HG02610 (cell line): Measurements from ENCODE around the gene ALOX5AP.

Experiments used
- ATAC-seq: cut with Tn5 transposase; IDR thresholded peaks from one replicate; pipeline ENCODE4 v1.9.1; 2021; ENCODE audit warnings: mild to moderate bottlenecking, moderate library complexity; ENCODE audit not compliant: unreplicated experiment

Gene ALOX5AP

DNA sequence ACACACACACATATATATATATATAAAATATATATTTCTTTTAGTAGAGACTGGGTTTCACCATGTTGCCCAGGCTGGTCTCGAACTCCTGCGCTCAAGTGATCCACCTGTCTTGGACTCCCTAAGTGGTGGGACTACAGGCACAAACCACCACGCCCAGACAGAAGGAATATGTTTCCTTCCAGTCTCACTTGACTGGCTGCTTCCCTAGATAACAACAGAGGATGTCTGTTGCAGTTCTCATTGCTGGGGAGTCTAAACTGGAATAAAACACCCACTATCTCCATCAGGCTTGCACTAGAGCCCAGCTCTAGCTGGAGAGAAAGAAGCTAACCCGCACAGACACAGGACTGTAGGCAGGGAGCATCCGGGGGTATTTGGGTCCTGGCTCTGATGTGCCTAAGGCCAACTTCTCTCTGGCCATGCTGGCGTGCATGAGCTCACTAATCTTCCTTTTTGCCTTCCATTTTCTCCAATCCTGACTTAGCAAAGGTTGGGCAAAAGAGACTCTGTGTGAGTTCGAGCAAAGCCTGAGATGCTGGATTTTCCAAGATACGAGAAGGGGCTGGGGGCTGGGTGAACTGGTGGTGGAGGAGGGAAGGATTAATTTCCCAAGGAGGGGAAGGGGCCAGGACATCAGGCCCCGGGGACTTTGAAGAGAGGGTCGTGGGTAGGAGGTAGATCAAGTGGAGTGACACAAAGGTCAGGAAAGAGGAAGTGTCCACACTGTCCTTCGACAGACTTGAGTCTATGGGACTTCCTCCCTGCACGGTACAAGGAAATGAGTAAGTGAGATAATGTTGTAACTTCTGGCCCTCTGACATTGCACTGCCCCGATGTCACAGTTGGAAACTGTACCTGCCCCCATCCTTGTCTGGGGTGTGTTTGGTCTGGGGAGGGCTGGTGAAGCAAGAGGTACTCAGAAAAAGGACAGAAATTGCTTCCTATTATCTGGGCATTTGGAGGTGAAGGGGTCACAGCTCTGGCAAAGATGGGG is 22.5 kb upstream of the ALOX5AP start:
- peak; percentile 57 for ATAC-seq

DNA sequence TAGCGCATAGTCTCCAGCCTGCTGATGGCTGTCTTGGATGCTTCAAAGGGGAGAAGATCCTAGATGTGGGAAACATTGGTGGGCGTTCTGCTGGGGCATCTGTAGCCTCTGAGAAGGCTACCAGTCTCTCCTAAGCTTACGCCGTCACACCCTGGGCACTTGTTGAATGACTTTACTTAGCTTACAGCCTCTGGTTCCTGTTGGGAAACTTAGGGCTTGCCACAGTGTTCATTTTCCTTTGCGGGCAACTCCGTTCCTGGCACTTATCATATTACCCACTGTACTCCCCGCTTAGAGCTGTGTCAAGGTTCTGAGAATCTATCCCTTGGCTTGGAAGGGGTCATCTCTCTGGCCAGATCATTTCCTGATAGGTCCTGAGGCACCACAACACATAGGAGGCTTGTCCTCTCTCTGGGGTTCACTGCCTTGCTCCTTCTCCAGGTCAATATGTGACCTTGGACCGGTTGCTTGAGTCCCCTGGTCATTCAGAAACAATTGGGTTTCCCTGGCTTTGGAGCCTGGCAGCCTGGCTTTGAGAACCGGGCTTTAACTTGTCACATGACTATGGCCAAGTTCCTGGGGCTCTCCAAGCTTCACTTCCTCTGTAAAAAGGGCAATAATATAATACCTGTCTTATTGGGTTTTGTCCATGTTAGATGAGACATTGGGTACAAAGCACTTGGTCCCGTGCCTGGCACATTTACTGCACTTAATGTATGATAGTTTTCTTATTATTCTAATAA is 20.5 kb upstream of the ALOX5AP start:
- ATAC-seq, result no peak

DNA sequence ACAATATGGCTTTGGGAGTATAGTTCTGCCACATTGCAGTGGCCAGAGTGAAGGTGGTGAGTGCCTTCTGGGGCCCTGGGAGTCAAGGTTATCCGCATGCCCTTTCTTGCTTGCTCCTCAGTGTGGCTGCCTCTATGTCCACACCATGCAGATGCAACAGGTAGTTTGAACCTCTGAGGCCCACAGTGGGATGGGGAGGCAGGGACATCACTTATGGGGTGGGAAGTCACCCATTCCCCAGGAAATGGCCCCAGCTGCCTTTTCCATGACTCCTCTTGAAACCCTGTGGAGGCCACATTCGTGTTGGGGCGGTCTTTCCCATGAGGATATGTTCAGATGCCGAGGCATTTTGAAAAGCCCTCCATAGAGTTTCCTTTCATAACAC is 20.0 kb upstream of the ALOX5AP start:
- no peak for ATAC-seq

DNA sequence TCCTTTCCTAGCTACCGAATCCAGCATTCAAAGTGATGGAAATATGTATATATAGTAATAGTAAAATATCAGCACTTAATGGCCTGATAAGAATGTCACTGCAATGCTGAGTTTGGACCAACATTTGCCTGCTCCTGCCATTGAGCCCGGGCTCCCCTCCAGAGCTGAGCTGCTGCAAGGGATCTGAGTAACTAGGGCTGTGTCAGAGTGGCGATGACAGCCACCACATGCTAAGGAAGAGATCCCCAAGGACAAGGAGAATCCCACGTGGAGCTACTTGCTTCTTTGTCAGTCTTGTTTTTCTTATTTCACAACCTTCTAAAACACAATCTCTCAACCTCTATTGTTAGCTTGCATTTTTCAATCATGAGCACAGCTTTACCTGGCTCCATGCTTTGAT is 19.5 kb upstream of the ALOX5AP start:
- ATAC-seq, result no peak

DNA sequence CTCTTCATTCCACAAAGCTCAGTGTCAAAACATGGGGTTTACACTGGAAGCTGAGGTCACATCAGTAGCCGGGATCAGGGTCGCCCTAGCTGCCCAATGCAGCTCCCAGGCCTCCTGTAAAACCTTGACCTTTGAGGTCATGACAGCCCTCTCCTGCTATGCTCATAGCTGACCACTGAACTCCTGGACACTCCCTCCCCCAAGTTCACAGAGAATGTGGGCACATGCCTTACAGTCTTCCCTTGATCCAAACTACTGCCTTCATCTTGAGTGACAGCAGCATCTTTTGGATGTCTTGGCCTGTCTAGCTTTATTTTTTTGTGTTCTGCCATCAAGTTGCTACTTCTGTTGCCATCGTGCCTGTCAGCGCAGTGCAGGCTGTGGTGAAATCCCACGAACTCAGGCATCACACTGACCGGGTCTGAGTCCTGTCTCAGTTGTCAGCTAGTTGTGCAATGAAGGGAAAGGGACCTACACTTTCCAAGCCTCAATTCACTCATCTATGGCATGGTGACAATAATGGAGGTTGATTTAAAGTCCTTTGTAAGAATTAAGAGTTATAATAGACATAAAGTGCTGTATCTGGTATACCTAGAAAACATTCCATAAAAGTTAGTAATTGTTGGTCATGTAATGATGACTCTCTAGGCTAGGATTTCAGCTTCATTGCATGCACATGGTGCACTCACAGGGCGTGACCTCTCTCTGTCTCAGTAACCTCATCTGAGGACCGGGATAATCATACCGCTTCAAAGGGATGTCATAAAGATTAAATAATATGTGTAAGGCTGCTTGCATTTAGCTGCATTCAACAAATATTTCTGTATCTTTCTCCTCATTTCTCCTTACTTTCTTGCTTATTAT is 16.4 kb upstream of the ALOX5AP start:
- peak; percentile 40 for ATAC-seq

DNA sequence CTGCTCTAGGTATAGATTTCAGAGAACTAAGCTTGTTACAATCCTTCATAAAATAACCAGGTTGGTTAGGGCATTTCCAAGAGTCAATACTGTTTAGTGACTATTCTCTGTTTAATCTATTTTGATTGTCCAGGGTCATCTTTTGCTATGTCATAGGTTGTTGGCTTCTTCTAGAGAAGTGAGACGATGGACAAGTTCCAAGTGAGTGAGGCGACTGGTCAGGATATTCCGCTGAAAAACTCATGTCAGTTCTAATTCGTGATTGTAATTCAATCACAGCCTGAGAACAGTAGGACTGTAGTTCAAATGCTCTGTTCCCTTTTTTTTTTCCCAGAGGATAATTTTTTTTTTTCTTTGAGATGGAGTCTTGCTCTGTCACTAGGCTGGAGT is 15.8 kb upstream of the ALOX5AP start:
- ATAC-seq, result no peak

DNA sequence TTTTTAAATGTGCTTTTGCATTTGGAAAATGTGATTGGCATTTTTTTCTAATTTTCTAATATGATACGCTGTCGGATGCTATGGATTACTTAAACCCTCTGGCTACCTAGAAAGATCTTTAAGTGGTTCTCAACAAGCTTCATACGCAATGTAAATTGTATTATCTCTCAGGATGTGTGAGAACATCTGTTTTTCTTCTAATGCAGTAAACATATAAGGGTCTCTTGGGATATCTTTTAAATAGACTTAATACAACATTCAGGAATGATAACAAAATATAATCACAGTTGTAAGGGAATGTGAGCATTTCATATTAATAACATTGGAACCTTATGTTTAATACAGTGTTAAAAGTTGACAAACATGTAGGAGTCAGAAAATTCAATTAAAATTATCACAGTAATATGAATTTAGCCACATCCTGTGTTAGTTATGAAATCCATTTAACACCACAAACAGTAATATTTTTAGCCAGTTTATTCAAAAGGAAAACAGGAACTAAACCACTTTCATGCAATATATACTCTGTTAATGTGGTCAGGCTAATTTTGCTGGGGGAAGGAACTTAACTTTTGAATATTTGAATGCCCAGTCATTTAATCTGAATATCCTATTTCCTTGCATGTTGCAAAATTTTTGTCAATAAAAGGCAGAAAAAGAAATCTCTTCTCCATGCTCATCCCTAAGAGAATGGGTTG is 15.0 kb upstream of the ALOX5AP start:
- peak; percentile 84 for ATAC-seq

DNA sequence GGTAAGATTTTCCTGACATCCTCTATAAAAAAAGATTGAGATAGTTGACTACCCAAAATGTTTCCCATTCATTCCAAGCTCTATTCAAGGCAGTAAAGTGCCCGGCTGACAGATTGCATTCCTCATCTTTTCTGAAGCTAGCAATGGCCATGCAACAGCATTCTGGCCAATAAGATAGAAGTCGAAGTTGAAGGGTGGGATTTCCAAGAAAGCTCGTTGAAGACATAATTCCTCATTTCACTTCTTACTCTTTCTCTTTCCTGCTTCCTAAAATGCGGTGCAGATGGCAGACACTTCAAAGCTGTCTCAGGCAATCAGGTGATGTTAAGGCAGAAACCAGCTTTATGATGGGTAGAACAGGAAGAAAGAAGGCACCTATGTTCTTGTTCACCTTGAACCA is 13.4 kb upstream of the ALOX5AP start:
- no peak for ATAC-seq

DNA sequence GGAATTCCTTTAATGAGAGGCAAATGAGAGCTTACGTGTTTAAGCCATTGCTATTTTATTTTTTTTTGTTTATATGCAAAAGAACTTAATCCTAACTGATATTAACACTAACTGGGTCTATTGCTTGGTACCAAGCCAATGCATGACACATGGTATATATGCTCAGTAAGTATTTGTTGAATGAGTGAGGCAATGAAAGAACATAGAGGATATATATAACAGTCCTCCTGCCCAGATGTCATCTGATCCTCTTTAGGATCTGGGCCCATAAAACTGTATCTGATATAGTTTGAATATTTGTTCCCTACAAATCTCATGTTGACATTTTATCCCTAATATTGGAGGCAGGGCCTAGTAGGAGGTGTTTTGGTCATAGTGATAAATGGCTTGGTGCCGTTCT is 13.0 kb upstream of the ALOX5AP start:
- no peak for ATAC-seq

DNA sequence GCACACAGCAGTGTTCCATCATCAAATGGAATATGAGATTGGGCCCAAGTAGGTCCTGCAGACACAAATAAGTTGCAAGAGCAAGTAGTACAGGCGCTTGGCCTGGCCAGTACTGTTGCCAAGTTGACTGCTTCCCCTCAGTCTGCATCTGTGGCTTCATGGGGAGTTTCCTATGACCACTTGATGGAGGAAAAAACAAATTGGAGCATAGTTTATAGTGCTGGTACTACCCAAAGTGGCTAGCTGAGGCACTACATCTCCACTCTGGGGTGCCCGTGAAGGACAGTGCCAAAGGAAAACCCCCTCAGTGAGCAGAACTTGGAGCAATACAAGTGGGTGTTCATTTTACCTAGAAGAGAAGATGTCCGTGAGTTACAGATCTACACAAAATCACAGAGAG is 10.6 kb upstream of the ALOX5AP start:
- ATAC-seq, result no peak

DNA sequence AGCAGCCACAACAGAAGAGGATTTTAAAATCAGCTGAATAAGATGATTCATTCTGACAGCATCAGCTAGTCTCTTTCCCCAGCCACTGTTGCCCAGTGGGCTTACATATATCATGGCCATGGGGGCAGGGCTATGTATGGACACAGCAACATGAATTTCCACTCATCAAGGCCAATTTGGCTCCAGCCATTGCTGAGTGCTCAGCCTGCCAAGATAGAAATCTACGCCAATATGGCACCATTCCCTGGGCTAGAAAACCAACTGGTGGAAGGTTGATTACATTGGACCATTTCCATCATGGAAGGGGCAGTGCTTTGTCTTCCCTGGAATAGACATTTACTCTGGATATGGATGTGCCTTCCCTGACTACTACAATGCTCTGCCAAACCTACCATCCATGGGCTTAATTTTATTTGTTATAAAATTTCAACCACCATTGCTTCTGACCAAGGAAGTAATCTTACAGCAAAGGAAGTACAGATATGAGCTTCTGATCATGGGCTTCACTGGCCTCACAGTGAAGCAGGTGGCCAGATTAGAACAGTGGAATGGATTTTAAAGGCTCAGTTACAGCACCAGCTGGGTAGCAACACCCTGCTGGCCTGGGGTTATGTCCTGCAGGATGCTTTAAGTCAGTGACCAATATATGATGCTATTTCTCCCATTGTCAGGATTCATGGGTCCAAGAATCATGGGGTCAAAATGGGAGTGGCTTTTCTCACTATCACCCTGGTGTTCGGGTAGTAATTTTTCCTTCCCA is 9.8 kb upstream of the ALOX5AP start:
- no peak for ATAC-seq

DNA sequence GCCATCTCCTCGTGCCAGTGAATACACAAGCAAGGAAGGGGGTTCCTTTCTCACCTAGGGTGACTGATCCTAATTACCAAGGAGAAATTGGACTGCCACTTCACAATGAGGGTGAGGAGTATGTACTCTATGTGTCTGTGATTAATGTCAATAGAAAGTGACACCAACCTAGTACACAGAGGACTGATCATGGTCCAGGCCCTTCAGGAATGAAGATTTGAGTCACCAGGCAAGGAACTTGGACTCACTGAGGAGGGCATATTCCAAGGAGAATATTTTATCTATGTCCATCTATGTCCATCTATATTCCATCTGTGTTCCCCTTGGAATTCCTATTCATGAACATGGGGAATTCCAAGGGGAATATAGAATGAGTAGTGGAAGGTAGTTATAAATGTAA is 9.2 kb upstream of the ALOX5AP start:
- no peak for ATAC-seq

DNA sequence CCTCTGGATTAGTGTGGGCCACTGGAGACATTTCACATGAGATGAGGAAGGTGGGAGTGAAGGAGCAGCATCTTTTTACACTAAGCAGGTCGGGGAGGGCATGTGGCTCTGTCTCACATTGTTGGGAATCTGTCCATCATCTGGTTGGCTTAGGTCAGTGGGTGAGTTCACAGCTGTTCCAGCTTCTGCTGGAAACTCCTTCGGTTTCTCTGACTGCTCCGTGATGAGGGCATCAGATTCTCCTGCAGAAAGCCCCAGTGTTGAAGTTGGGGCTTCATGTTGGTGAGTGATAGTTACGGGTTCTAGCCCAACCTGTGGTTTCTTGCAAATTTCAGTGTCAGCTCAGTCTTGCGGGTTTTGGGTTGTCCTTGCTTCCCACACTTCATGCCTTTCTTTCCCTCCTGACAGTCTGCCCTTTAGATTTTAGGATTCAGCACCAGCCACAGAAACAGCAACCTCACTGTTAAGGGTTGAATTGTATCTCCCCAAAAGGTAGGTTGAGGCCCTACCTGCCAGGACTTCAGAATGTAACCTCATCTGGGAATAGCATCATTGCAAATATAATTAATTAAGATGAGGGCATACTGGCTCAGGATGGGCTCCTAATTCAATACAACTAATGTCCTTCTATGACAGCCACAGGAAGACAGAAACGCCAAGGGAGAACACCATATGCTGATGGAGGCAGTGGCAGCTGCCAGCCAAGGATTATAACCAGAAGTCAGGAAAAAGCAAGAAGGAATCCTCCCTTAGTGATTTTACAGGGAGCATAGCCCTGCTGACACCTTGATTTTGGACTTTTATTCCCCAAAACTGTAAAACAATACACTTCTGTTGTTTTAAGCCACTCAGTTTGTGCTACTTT is 7.6 kb upstream of the ALOX5AP start:
- no peak for ATAC-seq

DNA sequence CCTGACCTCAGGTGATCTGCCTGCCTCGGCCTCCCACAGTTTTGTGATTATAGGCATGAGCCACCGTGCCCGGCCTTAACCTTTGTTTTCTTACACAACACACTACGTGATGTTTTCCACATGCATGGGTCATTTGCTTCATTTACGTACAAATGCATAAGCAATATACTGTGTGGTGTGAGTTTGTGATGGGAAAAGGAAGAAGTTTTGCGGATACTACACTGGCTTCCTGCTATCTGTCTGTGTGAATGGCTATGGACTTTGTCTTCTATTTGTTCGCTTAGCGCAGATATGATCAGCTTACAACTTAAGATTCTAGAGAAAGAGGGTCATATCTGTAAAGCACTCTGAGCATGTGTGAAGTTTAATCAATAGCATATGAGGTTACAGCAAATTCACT is 5.5 kb upstream of the ALOX5AP start:
- no peak for ATAC-seq

DNA sequence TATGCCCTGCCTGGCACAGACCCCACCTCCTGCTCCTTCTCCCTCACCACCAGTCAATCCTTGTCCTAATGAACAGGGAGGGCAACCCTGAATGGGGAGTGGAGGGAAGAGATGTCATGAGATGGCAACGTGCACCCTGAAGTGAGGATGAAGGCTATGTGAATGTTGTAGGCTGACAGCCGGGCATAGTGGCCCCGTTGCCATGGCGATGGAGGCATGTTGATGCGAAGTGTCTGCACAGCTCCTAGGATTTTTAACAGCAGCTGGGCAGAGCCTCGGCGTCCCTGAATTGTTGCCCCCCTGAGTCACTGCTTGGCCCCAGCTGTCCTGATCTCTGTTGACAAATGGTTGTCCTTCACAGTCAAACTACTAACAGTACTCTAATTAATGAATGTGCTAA is 4.8 kb upstream of the ALOX5AP start:
- ATAC-seq, result no peak

DNA sequence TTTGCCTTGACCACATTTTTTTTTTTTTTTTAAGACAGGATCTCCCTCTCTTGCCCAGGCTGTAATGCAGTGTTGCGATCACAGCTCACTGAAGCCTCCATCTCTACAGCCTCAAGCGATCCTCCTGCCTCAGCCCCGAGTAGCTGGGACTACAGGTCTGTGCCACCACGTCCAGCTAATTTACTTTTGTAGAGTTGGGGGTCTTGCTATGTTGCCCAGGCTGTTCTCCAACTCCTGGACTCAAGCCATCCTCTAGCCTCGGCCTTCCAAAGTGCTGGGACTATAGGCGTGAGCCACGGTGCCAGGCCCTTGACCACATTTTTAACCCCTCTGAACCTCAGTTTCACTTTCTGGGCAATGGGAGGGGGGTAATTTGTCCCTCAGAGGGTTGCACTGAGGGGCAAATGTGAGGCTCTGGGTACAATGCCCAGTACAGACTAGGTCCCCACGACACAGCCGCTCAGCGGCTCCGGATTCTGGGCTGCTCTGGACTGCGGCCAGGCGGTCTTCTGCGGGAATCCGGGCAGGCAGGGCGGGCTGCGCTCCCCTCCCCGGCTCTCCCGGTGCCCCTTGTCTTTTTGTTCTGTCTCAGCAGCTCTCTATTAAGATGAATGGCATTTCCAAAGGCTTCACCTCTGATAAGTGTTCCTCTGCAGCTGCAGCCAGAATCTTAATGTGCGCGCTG is 3.8 kb upstream of the ALOX5AP start:
- no peak for ATAC-seq

DNA sequence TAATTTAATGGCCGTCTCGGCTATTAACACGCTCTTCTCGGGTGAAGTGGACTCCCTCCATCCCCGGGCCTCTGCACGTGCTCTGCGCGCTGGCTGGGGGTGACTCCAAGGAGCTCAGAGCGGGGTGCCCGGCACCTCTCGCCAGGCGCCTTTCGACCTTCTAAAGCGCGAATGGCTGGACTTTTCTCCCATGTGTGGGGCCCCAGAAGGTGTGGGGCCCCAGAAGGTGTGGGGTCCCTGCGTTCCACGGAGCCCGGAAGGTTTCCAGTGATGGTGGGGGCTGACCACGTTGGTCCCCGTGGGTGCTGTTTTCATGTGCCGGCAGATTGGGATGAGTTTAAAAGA is 3.3 kb upstream of the ALOX5AP start:
- ATAC-seq, result no peak

DNA sequence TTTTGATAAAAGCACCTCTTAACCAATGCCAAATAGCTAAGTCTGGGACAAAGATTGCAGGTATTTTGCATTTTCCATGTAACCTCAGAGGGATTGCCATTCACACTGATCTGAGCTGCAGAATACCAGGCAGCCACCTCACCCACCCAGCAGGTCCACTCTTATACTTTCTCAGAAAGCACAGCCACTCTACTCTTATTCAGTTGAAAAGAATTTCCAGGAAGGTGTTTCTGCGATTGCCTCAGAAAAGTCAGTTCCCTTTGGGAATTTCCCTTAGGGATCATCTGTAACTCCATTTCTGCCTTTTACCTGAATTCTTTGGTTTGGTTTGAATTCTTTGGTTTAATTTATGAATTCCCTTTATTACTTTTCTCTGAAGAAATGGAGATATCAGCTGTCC is 904 bp upstream of the ALOX5AP start:
- no peak for ATAC-seq

DNA sequence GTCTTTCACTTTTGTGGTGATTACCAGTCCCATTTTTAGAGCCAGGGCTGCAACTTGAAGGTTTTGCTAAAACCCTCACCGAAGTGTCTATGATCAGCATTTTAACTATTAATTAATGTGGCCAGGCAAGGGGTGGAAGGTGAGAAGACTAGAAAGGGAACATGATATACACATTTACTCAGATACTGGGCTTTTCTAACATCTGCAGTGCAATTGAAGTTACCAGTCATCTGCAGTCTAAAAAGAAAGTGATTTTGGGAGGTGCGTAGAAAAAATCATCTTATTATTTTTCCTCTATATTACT is 481 bp downstream of the ALOX5AP start:
- ATAC-seq, result no peak
